ENCODE data around the gene LPCAT1.
A peak's percentile ranks its signal among the peaks of the same experiment; 100 is the strongest.

The LPCAT1 gene

DNA sequence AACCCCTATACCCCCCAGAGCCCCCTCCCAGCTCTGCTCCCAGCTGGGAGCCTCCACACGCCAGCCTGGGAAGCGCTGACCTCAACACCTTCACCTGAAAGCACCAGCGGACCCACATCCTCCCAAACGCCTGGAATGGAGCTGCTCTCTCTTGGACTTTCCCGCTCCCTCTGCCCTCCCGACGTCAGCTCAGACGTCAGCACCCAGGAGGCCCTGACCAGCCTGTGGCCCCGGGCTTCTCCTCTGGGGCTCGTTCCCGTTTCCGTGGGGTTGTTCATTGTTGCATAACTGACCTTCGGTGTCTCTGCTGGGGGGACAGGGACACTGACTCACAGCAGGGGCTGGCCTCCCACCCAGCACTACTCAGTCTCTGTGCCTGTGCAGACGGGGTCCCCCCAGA, 43.5 kb downstream of the LPCAT1 start:
- Histone ChIP-seq H3K79me2 (ENCODE audit: control insufficient read depth, low read length) (no peaks in the 10 kb centered on the region; the same call in 1 of the 2 replicates), H3K27ac (ENCODE audit: low read depth, low read length) (no peak overlapping the region), H3F3A (ENCODE audit: control insufficient read depth, insufficient read depth) (no peaks in the 10 kb centered on the region), H3K9me3 (ENCODE audit: control insufficient read depth, insufficient read depth, low read length) (no peaks in the 10 kb centered on the region), H3K9me2 (replicated peaks; ENCODE audit: control insufficient read depth, low read length) (no peaks in the 10 kb centered on the region), H3K4me3 (ENCODE audit: low read length) (no peak overlapping the region), H3K4me2 (ENCODE audit: low read length) (no peak overlapping the region), H4K20me1 (ENCODE audit: control insufficient read depth, insufficient read depth, low read depth, low read length) (no peaks in the 10 kb centered on the region), H3K27me3 (ENCODE audit: control insufficient read depth, low read length) (no peaks in the 10 kb centered on the region), H3K4me1 (ENCODE audit: control insufficient read depth, low read length) (peaks cover 46% of the 10 kb centered on the region), H3K36me3 (ENCODE audit: control insufficient read depth, low read length) (peaks cover 61% of the 10 kb centered on the region)
- TF ChIP-seq, protein P1, sequence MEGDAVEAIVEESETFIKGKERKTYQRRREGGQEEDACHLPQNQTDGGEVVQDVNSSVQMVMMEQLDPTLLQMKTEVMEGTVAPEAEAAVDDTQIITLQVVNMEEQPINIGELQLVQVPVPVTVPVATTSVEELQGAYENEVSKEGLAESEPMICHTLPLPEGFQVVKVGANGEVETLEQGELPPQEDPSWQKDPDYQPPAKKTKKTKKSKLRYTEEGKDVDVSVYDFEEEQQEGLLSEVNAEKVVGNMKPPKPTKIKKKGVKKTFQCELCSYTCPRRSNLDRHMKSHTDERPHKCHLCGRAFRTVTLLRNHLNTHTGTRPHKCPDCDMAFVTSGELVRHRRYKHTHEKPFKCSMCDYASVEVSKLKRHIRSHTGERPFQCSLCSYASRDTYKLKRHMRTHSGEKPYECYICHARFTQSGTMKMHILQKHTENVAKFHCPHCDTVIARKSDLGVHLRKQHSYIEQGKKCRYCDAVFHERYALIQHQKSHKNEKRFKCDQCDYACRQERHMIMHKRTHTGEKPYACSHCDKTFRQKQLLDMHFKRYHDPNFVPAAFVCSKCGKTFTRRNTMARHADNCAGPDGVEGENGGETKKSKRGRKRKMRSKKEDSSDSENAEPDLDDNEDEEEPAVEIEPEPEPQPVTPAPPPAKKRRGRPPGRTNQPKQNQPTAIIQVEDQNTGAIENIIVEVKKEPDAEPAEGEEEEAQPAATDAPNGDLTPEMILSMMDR (IDR thresholded peaks at IDR 0.05; ENCODE audit: low read depth, low read length, poor library complexity, severe bottlenecking) = no peak
- TF ChIP-seq EZH2phosphoT487 (IDR thresholded peaks at IDR 0.05; ENCODE audit: borderline replicate concordance, low read length) = no peak

DNA sequence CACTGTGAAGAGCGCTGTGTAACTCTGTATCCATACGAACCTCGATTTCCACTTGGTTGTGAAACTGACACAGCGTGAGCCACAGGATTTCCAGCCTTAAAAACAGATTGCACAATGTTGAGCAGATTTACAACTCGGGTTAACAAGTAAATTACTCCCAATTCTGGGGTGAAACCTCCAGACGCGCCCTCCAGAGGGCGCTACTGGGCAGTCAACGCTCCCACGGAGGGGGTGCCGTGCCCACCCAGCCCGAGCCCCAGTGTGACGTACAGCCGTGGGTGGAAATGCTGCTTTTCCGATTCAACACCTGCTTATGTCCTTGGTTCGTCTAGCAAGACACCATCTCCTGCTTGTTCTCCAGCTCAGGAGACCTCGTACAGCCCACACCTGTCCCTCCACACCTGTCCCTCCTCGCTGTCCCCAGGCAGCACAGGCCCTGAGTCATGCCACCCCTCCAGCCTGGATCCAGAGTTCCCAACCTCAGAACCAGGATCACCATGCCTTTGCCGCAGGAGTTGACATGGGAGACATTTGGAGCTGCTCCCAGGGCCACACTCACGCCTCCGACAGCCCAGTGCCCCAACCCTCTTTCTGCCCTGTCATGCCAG, 44.1 kb downstream of the LPCAT1 start:
- TF ChIP-seq, protein P1 (IDR thresholded peaks at IDR 0.05; ENCODE audit: low read depth, low read length, poor library complexity, severe bottlenecking) = peak; percentile 93
- TF ChIP-seq EZH2phosphoT487 (IDR thresholded peaks at IDR 0.05; ENCODE audit: borderline replicate concordance, low read length) = no peak
- H3F3A ChIP-seq (ENCODE audit: control insufficient read depth, insufficient read depth) = no peaks in the 10 kb centered on the region
- H3K27ac ChIP-seq (ENCODE audit: low read depth, low read length) = no peak overlapping the region
- no peaks in the 10 kb centered on the region for H4K20me1 ChIP-seq (ENCODE audit: control insufficient read depth, insufficient read depth, low read depth, low read length)
- no peaks in the 10 kb centered on the region for H3K9me3 ChIP-seq (ENCODE audit: control insufficient read depth, insufficient read depth, low read length)
- H3K4me2 ChIP-seq (ENCODE audit: low read length) = no peak overlapping the region
- no peaks in the 10 kb centered on the region for H3K27me3 ChIP-seq (ENCODE audit: control insufficient read depth, low read length)
- H3K9me2 ChIP-seq (replicated peaks; ENCODE audit: control insufficient read depth, low read length) = no peaks in the 10 kb centered on the region
- no peaks in the 10 kb centered on the region; the same call in 1 of the 2 replicates for H3K79me2 ChIP-seq (ENCODE audit: control insufficient read depth, low read length)
- peaks cover 64% of the 10 kb centered on the region for H3K36me3 ChIP-seq (ENCODE audit: control insufficient read depth, low read length)
- H3K4me3 ChIP-seq (ENCODE audit: low read length) = no peak overlapping the region
- peaks cover 41% of the 10 kb centered on the region for H3K4me1 ChIP-seq (ENCODE audit: control insufficient read depth, low read length)

DNA sequence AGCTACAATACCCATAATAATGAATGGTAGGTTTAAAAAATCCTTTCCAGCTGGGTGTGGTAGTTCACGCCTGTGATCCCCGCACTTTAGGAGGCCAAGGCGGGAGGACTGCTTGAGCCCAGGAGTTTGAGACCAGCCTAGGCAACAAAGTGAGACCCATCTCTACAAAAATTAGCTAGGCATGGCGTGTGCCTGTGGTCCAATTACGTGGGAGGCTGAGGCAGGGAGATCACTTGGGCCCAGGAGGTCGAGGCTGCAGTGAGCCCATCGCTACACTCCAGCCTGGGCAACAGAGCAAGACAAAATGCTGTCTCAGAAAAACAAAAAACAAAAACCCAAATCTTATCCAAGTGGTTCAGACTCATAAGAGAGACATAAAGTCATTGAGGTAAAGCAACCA, 44.7 kb downstream of the LPCAT1 start:
- Histone ChIP-seq H3K9me3 (ENCODE audit: control insufficient read depth, insufficient read depth, low read length) (no peaks in the 10 kb centered on the region), H3K4me2 (ENCODE audit: low read length) (no peak overlapping the region), H3F3A (ENCODE audit: control insufficient read depth, insufficient read depth) (no peaks in the 10 kb centered on the region), H3K9me2 (replicated peaks; ENCODE audit: control insufficient read depth, low read length) (no peaks in the 10 kb centered on the region), H4K20me1 (ENCODE audit: control insufficient read depth, insufficient read depth, low read depth, low read length) (no peaks in the 10 kb centered on the region), H3K79me2 (ENCODE audit: control insufficient read depth, low read length) (no peaks in the 10 kb centered on the region; the same call in 1 of the 2 replicates), H3K4me1 (ENCODE audit: control insufficient read depth, low read length) (peaks cover 37% of the 10 kb centered on the region), H3K4me3 (ENCODE audit: low read length) (no peak overlapping the region), H3K27me3 (ENCODE audit: control insufficient read depth, low read length) (no peaks in the 10 kb centered on the region), H3K27ac (ENCODE audit: low read depth, low read length) (no peak overlapping the region), H3K36me3 (ENCODE audit: control insufficient read depth, low read length) (peaks cover 64% of the 10 kb centered on the region)
- no peak for TF ChIP-seq EZH2phosphoT487 (IDR thresholded peaks at IDR 0.05; ENCODE audit: borderline replicate concordance, low read length)
- TF ChIP-seq, protein P1 (IDR thresholded peaks at IDR 0.05; ENCODE audit: low read depth, low read length, poor library complexity, severe bottlenecking) = no peak
